Liver (tissue), 9 donors: Measurements from ENCODE around the gene SPATA17. TPM values are rescaled to one million over a fixed set of nuclear protein-coding genes. Genes with fewer than 3 reads are reported as not detected.

Source experiments
- DNase-seq: peaks from one replicate; pipeline ENCODE4 v3.0.0-alpha.2; 2017; ENCODE audit warnings: low spot score
- H3K27ac ChIP-seq, 2 donors: one replicate each; pipeline ENCODE4 v1.7.0; 2013; ENCODE audit warnings: inconsistent platforms in 2 of 2, low read length in 2 of 2, control low read depth in 1 of 2, low read depth in 1 of 2, mild to moderate bottlenecking in 1 of 2
- H3K27me3 ChIP-seq, 4 donors: one replicate each; pipeline versions ENCODE4 v1.6.1 to v1.7.0; 2013; ENCODE audit warnings: low read length in 3 of 4, inconsistent platforms in 1 of 4, mild to moderate bottlenecking in 1 of 4, moderate library complexity in 1 of 4; ENCODE audit not compliant: control insufficient read depth in 4 of 4, insufficient read depth in 4 of 4
- H3K36me3 ChIP-seq, 4 donors: one replicate each; pipeline versions ENCODE4 v1.6.1 to v1.7.0; 2013; ENCODE audit warnings: low read length in 3 of 4, mild to moderate bottlenecking in 3 of 4, low read depth in 1 of 4, moderate library complexity in 1 of 4; ENCODE audit not compliant: control insufficient read depth in 4 of 4, insufficient read depth in 3 of 4
- H3K4me1 ChIP-seq, 4 donors: one replicate each; pipeline versions ENCODE4 v1.6.1 to v1.7.0; 2013; ENCODE audit warnings: low read length in 3 of 4, mild to moderate bottlenecking in 3 of 4, moderate library complexity in 1 of 4; ENCODE audit not compliant: control insufficient read depth in 4 of 4, insufficient read depth in 4 of 4
- H3K4me3 ChIP-seq, 3 donors: one replicate each; pipeline versions ENCODE4 v1.6.1 to v1.7.0; 2013; ENCODE audit warnings: low read length in 3 of 3, control low read depth in 1 of 3, low read depth in 1 of 3, mild to moderate bottlenecking in 1 of 3
- H3K9ac ChIP-seq, 2 donors: one replicate each; pipeline ENCODE4 v1.7.0; 2013; ENCODE audit warnings: low read length in 2 of 2, mild to moderate bottlenecking in 2 of 2, moderate library complexity in 2 of 2, control low read depth in 1 of 2, low read depth in 1 of 2
- H3K9me3 ChIP-seq, 4 donors: one replicate each; pipeline versions ENCODE4 v1.6.1 to v1.7.0; 2013; ENCODE audit warnings: low read length in 3 of 4; ENCODE audit not compliant: control insufficient read depth in 4 of 4
- CTCF ChIP-seq: fragments of 150-350 bp; IDR thresholded peaks from 2 replicates; pipeline ENCODE4 v1.5.1; 2017; ENCODE audit warnings: improper control_type of control experiment, low read depth, low read length; ENCODE audit not compliant: missing input control
- EGR1 ChIP-seq, 2 donors: IDR thresholded peaks; 2 replicates each; pipeline ENCODE4 v1.6.1; 2016 to 2018; ENCODE audit warnings: antibody characterized with exemption in 2 of 2, low read depth in 2 of 2
- FOXA1 ChIP-seq: IDR thresholded peaks from 2 replicates; pipeline ENCODE4 v1.6.1; 2016; ENCODE audit warnings: antibody characterized with exemption
- FOXA2 ChIP-seq: IDR thresholded peaks from 2 replicates; pipeline ENCODE4 v1.6.1; 2016; ENCODE audit warnings: antibody characterized with exemption
- GABPA ChIP-seq, 2 donors: IDR thresholded peaks in 1 of 2; conservative IDR thresholded peaks in 1 of 2; 2 replicates each; pipeline ENCODE4 v1.6.1; 2016; ENCODE audit warnings: antibody characterized with exemption in 2 of 2, mild to moderate bottlenecking in 1 of 2, moderate library complexity in 1 of 2
- HNF4A ChIP-seq, 2 donors: conservative IDR thresholded peaks; 2 replicates each; pipeline ENCODE4 v1.6.1; 2016; ENCODE audit warnings: antibody characterized with exemption in 2 of 2, mild to moderate bottlenecking in 2 of 2
- HNF4G ChIP-seq: IDR thresholded peaks from 2 replicates; pipeline ENCODE4 v1.6.1; 2016; ENCODE audit warnings: antibody characterized with exemption
- JUND ChIP-seq, 2 donors: IDR thresholded peaks; 2 replicates each; pipeline ENCODE4 v1.6.1; 2016; ENCODE audit warnings: antibody characterized with exemption in 2 of 2
- MAX ChIP-seq: IDR thresholded peaks from 2 replicates; pipeline ENCODE4 v1.6.1; 2016; ENCODE audit warnings: antibody characterized with exemption
- NR2F2 ChIP-seq: IDR thresholded peaks from 2 replicates; pipeline ENCODE4 v1.6.1; 2016; ENCODE audit warnings: antibody characterized with exemption
- RAD21 ChIP-seq, 2 donors: IDR thresholded peaks; 2 replicates each; pipeline ENCODE4 v1.6.1; 2016; ENCODE audit warnings: antibody characterized with exemption in 2 of 2, mild to moderate bottlenecking in 2 of 2
- REST ChIP-seq: IDR thresholded peaks from 2 replicates; pipeline ENCODE4 v1.6.1; 2016; ENCODE audit warnings: antibody characterized with exemption, mild to moderate bottlenecking
- RXRA ChIP-seq, 2 donors: IDR thresholded peaks; 2 replicates each; pipeline ENCODE4 v1.6.1; 2017 to 2018; ENCODE audit warnings: antibody characterized with exemption in 2 of 2, mild to moderate bottlenecking in 1 of 2
- SP1 ChIP-seq: IDR thresholded peaks from 2 replicates; pipeline ENCODE4 v1.6.1; 2018; ENCODE audit warnings: antibody characterized with exemption, mild to moderate bottlenecking
- TAF1 ChIP-seq: conservative IDR thresholded peaks from 2 replicates; pipeline ENCODE4 v1.6.1; 2016; ENCODE audit warnings: antibody characterized with exemption, mild to moderate bottlenecking
- YY1 ChIP-seq: IDR thresholded peaks from 2 replicates; pipeline ENCODE4 v1.6.1; 2016; ENCODE audit warnings: antibody characterized with exemption, mild to moderate bottlenecking
- WGBS: extraction: QIAGEN DNeasy Blood & Tissue Kit; methylation state at CpG from one replicate; pipeline ENCODE4 v1.1.7; 2013; 5-methylcytosine and 5-hydroxymethylcytosine counted together
- polyA plus RNA-seq, 2 donors: library from polyadenylated mRNA; stranded (reverse) in 1 of 2; unstranded in 1 of 2; fragments of 200-250 nt in 1 of 2; fragments of >200 nt in 1 of 2; fragmentation: Nextera tagmentation in 1 of 2; extraction: Ambion mirVana in 1 of 2; gene quantifications; one replicate each; pipeline versions ENCODE4 v1.2.1 to v1.2.3, GENCODE V29; 2013 to 2015
- total RNA-seq, 2 donors: library from RNA; depleted of rRNA; stranded (reverse); fragments of >200 nt; gene quantifications; one replicate each; pipeline ENCODE4 v1.2.3, GENCODE V29; 2014
- TF ChIP-seq, protein P1 (sequence below): IDR thresholded peaks from 2 replicates; pipeline ENCODE4 v1.6.1; 2016; ENCODE audit warnings: antibody characterized with exemption
- TF ChIP-seq, protein P2 (sequence below): IDR thresholded peaks from 2 replicates; pipeline ENCODE4 v1.6.1; 2016; ENCODE audit warnings: antibody characterized with exemption
- donor health status: healthy.
- donor health status: healthy.
- donor health status: healthy.
- donor health status: healthy.
- donor health status: healthy.

SPATA17 gene
- total and polyA plus RNA-seq, 4 donors, result 0.08 TPM; not detected in 2

- H3K36me3 ChIP-seq, result no peaks in the 10 kb centered on the region
- no peaks in the 10 kb centered on the region for H3K27me3 ChIP-seq
- no peak overlapping the region for H3K9ac ChIP-seq
- no peak for TF ChIP-seq HNF4G
- no peak for TF ChIP-seq EGR1 (IDR thresholded peaks at IDR 0.05; ENCODE audit: low read depth in 2 of 2)
- no peak for DNase-seq
- no peak overlapping the region for H3K27ac ChIP-seq
- no peaks in the 10 kb centered on the region for H3K4me1 ChIP-seq
- H3K9me3 ChIP-seq, result no peaks in the 10 kb centered on the region
- no peak overlapping the region for H3K4me3 ChIP-seq
Measured at GRCh38 chr1:217769768-217770167, 138.6 kb downstream of the SPATA17 start.

DNA sequence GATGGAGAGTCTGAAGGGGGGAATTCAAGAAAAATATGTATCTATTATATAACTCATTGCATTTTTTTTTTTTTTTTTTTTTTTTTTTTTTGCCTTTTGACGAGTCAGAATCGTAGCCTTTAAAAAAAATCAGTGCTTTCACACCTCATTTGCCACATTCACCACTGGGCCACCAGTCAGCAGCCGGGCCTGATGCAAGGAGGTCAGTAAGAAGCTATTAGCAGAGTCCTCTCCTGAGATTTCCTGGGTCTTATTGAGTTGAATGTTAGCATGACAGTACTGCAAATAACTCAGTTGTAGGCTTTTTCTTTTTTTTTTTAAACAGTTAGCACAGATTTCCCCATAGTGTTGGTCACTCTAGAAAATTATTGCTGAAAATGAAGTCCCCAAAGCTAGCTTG is 139.8 kb downstream of the SPATA17 start:
- H3K4me3 ChIP-seq, result no peak overlapping the region
- no peaks in the 10 kb centered on the region for H3K4me1 ChIP-seq
- 66% methylated on average over 3 of the region's 3 CpGs for WGBS
- H3K9me3 ChIP-seq, result no peaks in the 10 kb centered on the region
- no peak for TF ChIP-seq MAX
- no peak overlapping the region for H3K9ac ChIP-seq
- no peak for DNase-seq
- H3K27me3 ChIP-seq, result no peaks in the 10 kb centered on the region
- no peaks in the 10 kb centered on the region for H3K36me3 ChIP-seq
- H3K27ac ChIP-seq, result no peak overlapping the region

GRCh38 chr1:217776693-217777092 is 145.5 kb downstream of the SPATA17 start:
- DNase-seq, result no peak
- no peaks in the 10 kb centered on the region for H3K9me3 ChIP-seq
- no peak overlapping the region for H3K4me3 ChIP-seq
- no peak overlapping the region for H3K27ac ChIP-seq
- no peaks in the 10 kb centered on the region for H3K27me3 ChIP-seq
- H3K36me3 ChIP-seq, result no peaks in the 10 kb centered on the region
- no peaks in the 10 kb centered on the region for H3K4me1 ChIP-seq
- TF ChIP-seq EGR1 (IDR thresholded peaks at IDR 0.05; ENCODE audit: low read depth in 2 of 2), result no peak
- no peak for TF ChIP-seq HNF4A (conservative IDR thresholded peaks at IDR 0.05)
- TF ChIP-seq, protein P1, sequence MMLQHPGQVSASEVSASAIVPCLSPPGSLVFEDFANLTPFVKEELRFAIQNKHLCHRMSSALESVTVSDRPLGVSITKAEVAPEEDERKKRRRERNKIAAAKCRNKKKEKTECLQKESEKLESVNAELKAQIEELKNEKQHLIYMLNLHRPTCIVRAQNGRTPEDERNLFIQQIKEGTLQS, result no peak
- no peak for TF ChIP-seq JUND (IDR thresholded peaks at IDR 0.05)
- TF ChIP-seq RAD21 (IDR thresholded peaks at IDR 0.05), result no peak
- no peak for TF ChIP-seq CTCF
- TF ChIP-seq, protein P2, sequence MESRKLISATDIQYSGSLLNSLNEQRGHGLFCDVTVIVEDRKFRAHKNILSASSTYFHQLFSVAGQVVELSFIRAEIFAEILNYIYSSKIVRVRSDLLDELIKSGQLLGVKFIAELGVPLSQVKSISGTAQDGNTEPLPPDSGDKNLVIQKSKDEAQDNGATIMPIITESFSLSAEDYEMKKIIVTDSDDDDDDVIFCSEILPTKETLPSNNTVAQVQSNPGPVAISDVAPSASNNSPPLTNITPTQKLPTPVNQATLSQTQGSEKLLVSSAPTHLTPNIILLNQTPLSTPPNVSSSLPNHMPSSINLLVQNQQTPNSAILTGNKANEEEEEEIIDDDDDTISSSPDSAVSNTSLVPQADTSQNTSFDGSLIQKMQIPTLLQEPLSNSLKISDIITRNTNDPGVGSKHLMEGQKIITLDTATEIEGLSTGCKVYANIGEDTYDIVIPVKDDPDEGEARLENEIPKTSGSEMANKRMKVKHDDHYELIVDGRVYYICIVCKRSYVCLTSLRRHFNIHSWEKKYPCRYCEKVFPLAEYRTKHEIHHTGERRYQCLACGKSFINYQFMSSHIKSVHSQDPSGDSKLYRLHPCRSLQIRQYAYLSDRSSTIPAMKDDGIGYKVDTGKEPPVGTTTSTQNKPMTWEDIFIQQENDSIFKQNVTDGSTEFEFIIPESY, result no peak
- no peak for TF ChIP-seq HNF4G
- TF ChIP-seq RXRA (IDR thresholded peaks at IDR 0.05), result no peak
- TF ChIP-seq TAF1, result no peak
- TF ChIP-seq FOXA1, result no peak
- no peak for TF ChIP-seq YY1
- no peak for TF ChIP-seq FOXA2
- no peak for TF ChIP-seq GABPA (IDR thresholded peaks at IDR 0.05 in 1 of 2, conservative IDR thresholded peaks at IDR 0.05 in 1 of 2)
- no peak for TF ChIP-seq REST
- no peak for TF ChIP-seq MAX
- TF ChIP-seq SP1, result no peak
- TF ChIP-seq NR2F2, result no peak
- H3K9ac ChIP-seq, result no peak overlapping the region
- 88% methylated on average over 5 of the region's 5 CpGs for WGBS
